ENCODE measurements around the gene HEBP2. TPM values are rescaled to one million over a fixed set of nuclear protein-coding genes. Genes with fewer than 3 reads are reported as not detected.

HEBP2 gene
- total and polyA plus RNA-seq, 2 of the 4 experiments (the other 2 are of a cell fraction), result 3.9 to 6.1 TPM

DNA sequence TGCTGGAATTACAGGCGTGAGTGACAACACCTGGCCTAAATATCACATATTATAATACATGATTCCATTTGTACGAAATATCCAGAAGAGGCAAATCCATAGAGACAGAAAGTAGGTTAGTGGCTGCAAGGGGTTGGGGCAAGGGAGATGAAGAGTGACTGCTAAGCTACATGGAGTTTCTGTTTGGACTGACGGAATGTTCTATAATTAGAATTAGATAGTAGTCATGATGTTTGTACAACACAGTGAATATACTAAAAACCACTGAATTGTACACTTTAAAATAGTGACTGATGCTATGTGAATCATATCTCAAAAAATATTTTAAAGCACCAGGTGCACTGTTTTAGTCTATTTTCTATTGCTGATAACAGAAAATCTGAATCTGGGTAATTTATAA is 3.7 kb upstream of the HEBP2 start:
- BruUV-seq (replicated peaks), result no TSS peak
- in situ Hi-C loops (cut with MboI; ENCODE audit: low sequenced_read_pairs), result loop anchor here (25.0 kb wide), 1 partner anchor 563 kb away; no protein-coding TSS in a partner anchor
- no peak overlapping the region for H3K4ac ChIP-seq (ENCODE audit: low read depth, low read length)
- H2AK5ac ChIP-seq (ENCODE audit: low read depth, low read length), result no peak overlapping the region
- H3K27me3 ChIP-seq (ENCODE audit: control insufficient read depth, insufficient read depth, low read length), result no peaks in the 10 kb centered on the region
- no peak overlapping the region for H4K8ac ChIP-seq (ENCODE audit: low read depth in 2 of 2, low read length in 2 of 2)
- WGBS, 2 experiments (ENCODE audit: extremely low coverage in 2 of 2, insufficient read length in 1 of 2), result no CpG with 5 or more reads among the region's 3 CpGs
- no peak overlapping the region for H2BK15ac ChIP-seq (ENCODE audit: low read depth, low read length)
- no peak overlapping the region for H3K18ac ChIP-seq (ENCODE audit: low read depth, low read length)
- H3K36me3 ChIP-seq (ENCODE audit: control insufficient read depth, insufficient read depth, low read length), result no peaks in the 10 kb centered on the region
- no peak overlapping the region for H3K4me2 ChIP-seq (ENCODE audit: low read depth, low read length)
- H2BK5ac ChIP-seq (ENCODE audit: low read depth, low read length, poor library complexity, severe bottlenecking), result no peak overlapping the region
- H2BK120ac ChIP-seq (ENCODE audit: low read depth, low read length), result no peak overlapping the region
- ChIA-PET POLR2A (ENCODE audit: unreplicated experiment) (no interaction called here), CTCF (no interaction called here)
- DNase-seq (peak; percentile 64), ATAC-seq (ENCODE audit: low read depth) (no peak)
- TF ChIP-seq RCOR1 (IDR thresholded peaks at IDR 0.05; ENCODE audit: insufficient replicate concordance, low read length), result no peak
- no peak for TF ChIP-seq POLR2A (IDR thresholded peaks at IDR 0.05; ENCODE audit: low read depth, low read length)
- no peak for TF ChIP-seq MAFK (IDR thresholded peaks at IDR 0.05; ENCODE audit: low read depth, low read length)
- TF ChIP-seq, protein P1, sequence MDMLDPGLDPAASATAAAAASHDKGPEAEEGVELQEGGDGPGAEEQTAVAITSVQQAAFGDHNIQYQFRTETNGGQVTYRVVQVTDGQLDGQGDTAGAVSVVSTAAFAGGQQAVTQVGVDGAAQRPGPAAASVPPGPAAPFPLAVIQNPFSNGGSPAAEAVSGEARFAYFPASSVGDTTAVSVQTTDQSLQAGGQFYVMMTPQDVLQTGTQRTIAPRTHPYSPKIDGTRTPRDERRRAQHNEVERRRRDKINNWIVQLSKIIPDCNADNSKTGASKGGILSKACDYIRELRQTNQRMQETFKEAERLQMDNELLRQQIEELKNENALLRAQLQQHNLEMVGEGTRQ (IDR thresholded peaks at IDR 0.05; ENCODE audit: low read depth, low read length), result no peak
- TF ChIP-seq, protein P2, sequence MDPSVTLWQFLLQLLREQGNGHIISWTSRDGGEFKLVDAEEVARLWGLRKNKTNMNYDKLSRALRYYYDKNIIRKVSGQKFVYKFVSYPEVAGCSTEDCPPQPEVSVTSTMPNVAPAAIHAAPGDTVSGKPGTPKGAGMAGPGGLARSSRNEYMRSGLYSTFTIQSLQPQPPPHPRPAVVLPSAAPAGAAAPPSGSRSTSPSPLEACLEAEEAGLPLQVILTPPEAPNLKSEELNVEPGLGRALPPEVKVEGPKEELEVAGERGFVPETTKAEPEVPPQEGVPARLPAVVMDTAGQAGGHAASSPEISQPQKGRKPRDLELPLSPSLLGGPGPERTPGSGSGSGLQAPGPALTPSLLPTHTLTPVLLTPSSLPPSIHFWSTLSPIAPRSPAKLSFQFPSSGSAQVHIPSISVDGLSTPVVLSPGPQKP (IDR thresholded peaks at IDR 0.05; ENCODE audit: borderline replicate concordance, low read depth, low read length), result no peak
- TF ChIP-seq NFE2L2 (IDR thresholded peaks at IDR 0.05; ENCODE audit: low read depth, low read length), result no peak
- peaks cover 9% of the 10 kb centered on the region for H3K4me1 ChIP-seq (ENCODE audit: control insufficient read depth, insufficient read depth, low read length)
- no peak overlapping the region for H3K9ac ChIP-seq (ENCODE audit: low read depth, low read length)
- no peak overlapping the region for H2AK9ac ChIP-seq (replicated peaks; ENCODE audit: low read depth, low read length, poor library complexity)
- no peak overlapping the region for H3K14ac ChIP-seq (replicated peaks; ENCODE audit: low read depth, low read length)
- no peaks in the 10 kb centered on the region for H3K9me3 ChIP-seq (ENCODE audit: control insufficient read depth, insufficient read depth, low read length)
- H3K27ac ChIP-seq (ENCODE audit: insufficient read depth, low read length), result no peak overlapping the region
- H3K56ac ChIP-seq (ENCODE audit: extremely low read depth, insufficient read depth, low read length), result no peak overlapping the region
- no peak overlapping the region for H2AFZ ChIP-seq (replicated peaks; ENCODE audit: low read length, poor library complexity)
- peaks cover 14 to 17% of the 10 kb centered on the region in 2 experiments for H3K79me1 ChIP-seq (ENCODE audit: low read depth in 1 of 2, low read length in 2 of 2)
- no peaks in the 10 kb centered on the region for H4K20me1 ChIP-seq (ENCODE audit: insufficient read depth, low read length)
- no peak overlapping the region for H4K5ac ChIP-seq (ENCODE audit: low read depth, low read length)
- H3K4me3 ChIP-seq (ENCODE audit: insufficient read depth, low read depth, low read length), result no peak overlapping the region
- H3K23ac ChIP-seq (ENCODE audit: low read depth, low read length), result no peak overlapping the region
- H2BK20ac ChIP-seq (ENCODE audit: low read depth, low read length), result no peak overlapping the region
- H4K91ac ChIP-seq (ENCODE audit: insufficient read depth, low read depth, low read length), result no peak overlapping the region
- no peaks in the 10 kb centered on the region; the same call in 1 of the 2 replicates for H3K9me1 ChIP-seq (ENCODE audit: insufficient read depth, low read length)
- intact Hi-C loops (cut with micrococcal nuclease), result loop anchor here (5.0 kb wide), 1 partner anchor 398 kb away; no protein-coding TSS in a partner anchor
- dilution Hi-C loops (cut with HindIII; ENCODE audit: low sequenced_read_pairs, unreplicated experiment), result no loop called here
